Measurements from ENCODE around the gene TRAFD1.

- TF ChIP-seq CTCF (IDR thresholded peaks at IDR 0.05; ENCODE audit: low read depth, low read length) (no peak), EZH2phosphoT487 (IDR thresholded peaks at IDR 0.05; ENCODE audit: low read depth) (no peak)
Measured at GRCh38 chr12:112179916-112180315, 54.6 kb downstream of the TRAFD1 start.
